Brain microvascular endothelial cell (primary cell): Measurements from ENCODE around the gene MAP3K21.
A peak's percentile ranks its signal among the peaks of the same experiment; 100 is the strongest.

Experiments
- DNase-seq: peaks from one replicate; pipeline ENCODE4 v3.0.0-alpha.2; 2020
- H3K27ac ChIP-seq: fragments of 250-450 bp; sonication (Bioruptor Pico); 2 replicates; pipeline ENCODE4 v1.5.1; 2020; ENCODE audit warnings: mild to moderate bottlenecking, moderate library complexity
- H3K27me3 ChIP-seq: fragments of 250-450 bp; sonication (Bioruptor Pico); replicated peaks from 2 replicates; pipeline ENCODE4 v1.5.1; 2020; ENCODE audit warnings: mild to moderate bottlenecking
- H3K36me3 ChIP-seq: fragments of 250-450 bp; sonication (Bioruptor Pico); replicated peaks from 2 replicates; pipeline ENCODE4 v1.5.1; 2020; ENCODE audit warnings: mild to moderate bottlenecking
- H3K4me3 ChIP-seq: 2 replicates; pipeline ENCODE4 v1.5.1; 2011; ENCODE audit warnings: low read depth, mild to moderate bottlenecking, control low read depth, low read length, moderate library complexity
- CTCF ChIP-seq: IDR thresholded peaks from 2 replicates; pipeline ENCODE4 v1.5.1; 2011; ENCODE audit warnings: low read depth, mild to moderate bottlenecking, moderate library complexity, low read length, control low read depth, inconsistent platforms; ENCODE audit errors: missing control alignments
- in situ Hi-C: cut with HindIII; loops from 2 replicates; pipeline ENCODE4 v1.10.0; 2017; ENCODE audit warnings: low sequenced_read_pairs, low pct_ligation_motif_present

Gene MAP3K21

GRCh38 chr1:233289676-233290075, 37.8 kb upstream of the MAP3K21 start:
- no peak for DNase-seq
- in situ Hi-C loops, result no loop called here
- TF ChIP-seq CTCF, result no peak
- H3K27me3 ChIP-seq, result no peaks in the 10 kb centered on the region
- H3K27ac ChIP-seq, result no peak overlapping the region
- no peaks in the 10 kb centered on the region for H3K36me3 ChIP-seq
- H3K4me3 ChIP-seq, result no peak overlapping the region

- in situ Hi-C loops, result no loop called here
- no peak for TF ChIP-seq CTCF
- DNase-seq, result no peak
- no peak overlapping the region for H3K4me3 ChIP-seq
- no peaks in the 10 kb centered on the region for H3K36me3 ChIP-seq
- H3K27me3 ChIP-seq, result no peaks in the 10 kb centered on the region
- H3K27ac ChIP-seq, result no peak overlapping the region
Measured at GRCh38 chr1:233290396-233291034, 37.0 kb upstream of the MAP3K21 start.

GRCh38 chr1:233293556-233294446, 33.7 kb upstream of the MAP3K21 start:
- no peaks in the 10 kb centered on the region for H3K27me3 ChIP-seq
- H3K27ac ChIP-seq, result no peak overlapping the region
- H3K4me3 ChIP-seq, result no peak overlapping the region
- in situ Hi-C loops, result no loop called here
- no peak for DNase-seq
- no peaks in the 10 kb centered on the region for H3K36me3 ChIP-seq
- no peak for TF ChIP-seq CTCF

- no peak for TF ChIP-seq CTCF
- Histone ChIP-seq H3K36me3 (no peaks in the 10 kb centered on the region), H3K27ac (no peak overlapping the region), H3K27me3 (no peaks in the 10 kb centered on the region), H3K4me3 (peak overlapping the region; percentile 85)
- peak; percentile 56 for DNase-seq
- in situ Hi-C loops, result no loop called here
Measured at GRCh38 chr1:233294913-233295236, 32.6 kb upstream of the MAP3K21 start.

- Histone ChIP-seq H3K36me3 (no peaks in the 10 kb centered on the region), H3K27ac (peak within 1 kb of the TSS; percentile 3), H3K27me3 (no peaks in the 10 kb centered on the region), H3K4me3 (peak within 1 kb of the TSS; percentile 85)
- in situ Hi-C loops, result no loop called here
- no peak for TF ChIP-seq CTCF
- DNase-seq, result peak; percentile 31
Measured at GRCh38 chr1:233295237-233295974, 32.1 kb upstream of the MAP3K21 start, which contains the start of gene PCNX2. Gene PCNX2, minus strand, starts transcription at chr1:233295725. Its CDS starts 247 bp downstream, at chr1:233295478.
